ENCODE data around the gene LFNG. TPM values are rescaled to one million over a fixed set of nuclear protein-coding genes. Genes with fewer than 3 reads are reported as not detected.
A peak's percentile ranks its signal among the peaks of the same experiment; 100 is the strongest.

Gene LFNG
- total RNA-seq, 2 experiments from 2014 or later = 101 to 104 TPM

GRCh38 chr7:2566890-2567678 lies 47.5 kb downstream of the LFNG start:
- no peaks in the 10 kb centered on the region for H3K36me3 Mint-ChIP-seq
- ATAC-seq (peak; percentile 82), DNase-seq (peak; percentile 56)
- no peaks in the 10 kb centered on the region for H3K9me3 Mint-ChIP-seq (ENCODE audit: low read depth)
- CTCF ChIA-PET = interaction anchor here (0.9 to 2.1 kb wide), 7 partner anchors 78 to 143 kb away, joined by 3 to 11 read pairs (median 4); no protein-coding TSS in a partner anchor
- peaks cover 9% of the 10 kb centered on the region for H3K4me1 Mint-ChIP-seq
- H3K4me3 Mint-ChIP-seq = peak overlapping the region; percentile 29
- H3K27ac Mint-ChIP-seq = peak overlapping the region; percentile 55
- H3K27me3 Mint-ChIP-seq = no peaks in the 10 kb centered on the region

GRCh38 chr7:2567679-2568278 lies 48.2 kb downstream of the LFNG start:
- Mint-ChIP-seq H3K4me3 (no peak overlapping the region), H3K27me3 (no peaks in the 10 kb centered on the region)

GRCh38 chr7:2568521-2569223 lies 49.1 kb downstream of the LFNG start:
- no peak overlapping the region for H3K27ac Mint-ChIP-seq
- no peaks in the 10 kb centered on the region for H3K9me3 Mint-ChIP-seq (ENCODE audit: low read depth)
- H3K36me3 Mint-ChIP-seq = no peaks in the 10 kb centered on the region
- CTCF ChIA-PET = interaction anchor here (0.9 to 2.1 kb wide), 3 partner anchors 9 to 141 kb away, joined by 3 to 11 read pairs (median 4); no protein-coding TSS in a partner anchor
- no peak for ATAC-seq
- no peaks in the 10 kb centered on the region for H3K27me3 Mint-ChIP-seq
- DNase-seq = no peak
- no peak overlapping the region for H3K4me3 Mint-ChIP-seq
- H3K4me1 Mint-ChIP-seq = peaks cover 9% of the 10 kb centered on the region

More at GRCh38 chr7:2567679-2568278, 48.2 kb downstream of the LFNG start:
- H3K4me1 Mint-ChIP-seq = peaks cover 9% of the 10 kb centered on the region
- no peak overlapping the region for H3K27ac Mint-ChIP-seq
- H3K9me3 Mint-ChIP-seq (ENCODE audit: low read depth) = no peaks in the 10 kb centered on the region
- H3K36me3 Mint-ChIP-seq = no peaks in the 10 kb centered on the region
- CTCF ChIA-PET = interaction anchor here (0.9 to 2.1 kb wide), 6 partner anchors 8 to 142 kb away, joined by 3 to 11 read pairs (median 4); no protein-coding TSS in a partner anchor
- DNase-seq = no peak
- no peak for ATAC-seq

- CTCF ChIA-PET = no interaction called here
- Mint-ChIP-seq H3K4me3 (no peak overlapping the region), H3K27ac (no peak overlapping the region), H3K27me3 (no peaks in the 10 kb centered on the region), H3K9me3 (ENCODE audit: low read depth) (no peaks in the 10 kb centered on the region), H3K4me1 (peaks cover 9% of the 10 kb centered on the region), H3K36me3 (no peaks in the 10 kb centered on the region)
- DNase-seq = no peak
- no peak for ATAC-seq
These were observed 49.8 kb downstream of the LFNG start for GRCh38 chr7:2569421-2569820.

- H3K9me3 Mint-ChIP-seq (ENCODE audit: low read depth) = no peaks in the 10 kb centered on the region
- H3K4me1 Mint-ChIP-seq = peaks cover 11% of the 10 kb centered on the region
- no peaks in the 10 kb centered on the region for H3K36me3 Mint-ChIP-seq
- no peak for ATAC-seq
- H3K27ac Mint-ChIP-seq = no peak overlapping the region
- no peak for DNase-seq
- H3K27me3 Mint-ChIP-seq = no peaks in the 10 kb centered on the region
- H3K4me3 Mint-ChIP-seq = no peak overlapping the region
- CTCF ChIA-PET = no interaction called here
These were observed 50.4 kb downstream of the LFNG start for GRCh38 chr7:2570021-2570420.

DNA sequence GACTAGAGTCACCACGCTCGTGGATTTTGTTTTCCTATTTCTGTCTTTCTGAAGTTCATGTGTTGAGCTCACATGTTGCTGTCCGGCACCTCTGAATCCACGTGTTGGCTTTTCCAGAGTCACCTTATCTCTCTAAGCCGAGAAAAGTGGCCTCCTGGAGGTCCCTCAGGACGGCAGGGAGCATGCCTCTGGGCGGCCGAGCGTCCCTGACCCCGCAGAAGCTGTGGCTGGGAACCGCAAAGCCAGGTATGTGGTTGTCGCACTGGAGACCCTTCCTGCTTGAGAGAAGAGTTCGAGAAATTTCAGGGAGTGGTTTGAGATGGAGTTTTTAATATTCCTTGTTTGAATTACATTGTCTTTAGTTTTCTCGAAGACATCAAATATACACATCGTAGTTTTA lies 51.8 kb downstream of the LFNG start:
- Mint-ChIP-seq H3K36me3 (no peaks in the 10 kb centered on the region), H3K9me3 (ENCODE audit: low read depth) (no peaks in the 10 kb centered on the region), H3K4me1 (peaks cover 20% of the 10 kb centered on the region), H3K27me3 (no peaks in the 10 kb centered on the region), H3K4me3 (no peak overlapping the region), H3K27ac (no peak overlapping the region)
- CTCF ChIA-PET = interaction anchor here (0.6 to 0.7 kb wide), 2 partner anchors 18 to 25 kb away, joined by 3 read pairs; no protein-coding TSS in a partner anchor
- no peak for DNase-seq
- ATAC-seq = no peak

GRCh38 chr7:2572101-2572842 lies 52.7 kb downstream of the LFNG start:
- Mint-ChIP-seq H3K36me3 (peaks cover 5% of the 10 kb centered on the region), H3K9me3 (ENCODE audit: low read depth) (no peaks in the 10 kb centered on the region), H3K4me1 (peaks cover 16% of the 10 kb centered on the region), H3K27me3 (no peaks in the 10 kb centered on the region), H3K27ac (no peak overlapping the region), H3K4me3 (no peak overlapping the region)
- DNase-seq (no peak), ATAC-seq (no peak)
- CTCF ChIA-PET = interaction anchor here (0.8 kb wide), 1 partner anchor 104 kb away, joined by 3 read pairs; no protein-coding TSS in a partner anchor

- ATAC-seq = no peak
- CTCF ChIA-PET = interaction anchor here (0.6 to 2.9 kb wide), 2 partner anchors 136 to 771 kb away, joined by 3 to 8 read pairs; no protein-coding TSS in a partner anchor
These were observed 54.2 kb downstream of the LFNG start for GRCh38 chr7:2573761-2574160.

GRCh38 chr7:2575046-2575732 lies 55.6 kb downstream of the LFNG start:
- H3K27ac Mint-ChIP-seq = no peak overlapping the region
- peaks cover 14% of the 10 kb centered on the region for H3K4me1 Mint-ChIP-seq
- ATAC-seq = no peak
- no peak for DNase-seq
- H3K36me3 Mint-ChIP-seq = peaks cover 10% of the 10 kb centered on the region
- no peaks in the 10 kb centered on the region for H3K9me3 Mint-ChIP-seq (ENCODE audit: low read depth)
- CTCF ChIA-PET = interaction anchor here (1.3 to 2.9 kb wide), 2 partner anchors 54 to 134 kb away, joined by 3 to 8 read pairs; no protein-coding TSS in a partner anchor
- H3K4me3 Mint-ChIP-seq = no peak overlapping the region
- H3K27me3 Mint-ChIP-seq = no peaks in the 10 kb centered on the region

More at GRCh38 chr7:2573761-2574160, 54.2 kb downstream of the LFNG start:
- Mint-ChIP-seq H3K36me3 (peaks cover 7% of the 10 kb centered on the region), H3K9me3 (ENCODE audit: low read depth) (no peaks in the 10 kb centered on the region), H3K4me3 (no peak overlapping the region), H3K27me3 (no peaks in the 10 kb centered on the region), H3K4me1 (peaks cover 14% of the 10 kb centered on the region), H3K27ac (no peak overlapping the region)
- no peak for DNase-seq

DNA sequence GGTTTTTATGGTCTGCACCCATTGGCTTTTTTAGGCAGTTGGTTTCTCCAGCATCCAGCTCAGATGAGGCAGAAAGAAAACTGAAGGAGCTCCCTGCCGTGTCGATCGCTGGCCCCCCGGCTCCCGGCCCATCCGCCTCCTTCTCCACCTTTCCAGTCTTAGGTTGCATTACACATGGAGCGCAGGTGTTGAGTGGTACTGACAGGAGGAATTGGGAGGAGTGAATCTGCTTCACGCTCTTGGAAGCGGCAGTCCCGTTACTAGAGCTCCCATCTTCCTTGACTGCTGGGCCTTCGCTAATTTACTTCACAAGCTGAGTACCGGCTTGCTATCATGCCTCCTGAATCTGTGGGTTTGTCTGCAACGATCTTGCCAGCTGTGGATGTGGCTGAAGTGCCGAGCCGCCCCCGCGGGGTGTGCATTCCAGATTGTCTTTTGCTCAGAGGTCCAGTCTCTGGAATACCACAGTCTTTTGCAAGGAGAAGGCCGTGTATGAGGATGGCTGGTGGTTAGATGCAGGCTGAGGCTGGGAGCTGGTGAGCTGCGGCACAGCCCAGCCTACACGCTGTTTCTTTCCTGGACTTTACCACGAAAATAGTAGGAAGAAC lies 56.3 kb downstream of the LFNG start:
- CTCF ChIA-PET = interaction anchor here (2.9 kb wide), 1 partner anchor 134 kb away, joined by 8 read pairs; no protein-coding TSS in a partner anchor
- Mint-ChIP-seq H3K9me3 (ENCODE audit: low read depth) (no peaks in the 10 kb centered on the region), H3K36me3 (peaks cover 10% of the 10 kb centered on the region), H3K4me1 (peaks cover 14% of the 10 kb centered on the region), H3K27ac (no peak overlapping the region), H3K4me3 (no peak overlapping the region), H3K27me3 (no peaks in the 10 kb centered on the region)
- ATAC-seq (no peak), DNase-seq (no peak)

- Mint-ChIP-seq H3K27ac (no peak overlapping the region), H3K4me3 (no peak overlapping the region), H3K27me3 (no peaks in the 10 kb centered on the region), H3K36me3 (peaks cover 10% of the 10 kb centered on the region), H3K9me3 (ENCODE audit: low read depth) (no peaks in the 10 kb centered on the region), H3K4me1 (peaks cover 14% of the 10 kb centered on the region)
- CTCF ChIA-PET = no interaction called here
- no peak for ATAC-seq
- no peak for DNase-seq
These were observed 57.3 kb downstream of the LFNG start for GRCh38 chr7:2576742-2577491.

All from activated CD8-positive, alpha-beta memory T cell treated with anti-CD3 and anti-CD28 coated beads, Interleukin-2, amount 10 ng/mL, durations not matched to agents 7 days and 5 days (primary cell).